ENCODE results near the gene TREX2.

TREX2 gene

GRCh38 chrX:153475751-153476281, 30.0 kb upstream of the TREX2 start:
- no peak for DNase-seq (ENCODE audit: low read depth in 2 of 2)

- no peak for DNase-seq (ENCODE audit: low read depth in 2 of 2)
Observed at GRCh38 chrX:153475271-153475670, 29.4 kb upstream of the TREX2 start.

DNA sequence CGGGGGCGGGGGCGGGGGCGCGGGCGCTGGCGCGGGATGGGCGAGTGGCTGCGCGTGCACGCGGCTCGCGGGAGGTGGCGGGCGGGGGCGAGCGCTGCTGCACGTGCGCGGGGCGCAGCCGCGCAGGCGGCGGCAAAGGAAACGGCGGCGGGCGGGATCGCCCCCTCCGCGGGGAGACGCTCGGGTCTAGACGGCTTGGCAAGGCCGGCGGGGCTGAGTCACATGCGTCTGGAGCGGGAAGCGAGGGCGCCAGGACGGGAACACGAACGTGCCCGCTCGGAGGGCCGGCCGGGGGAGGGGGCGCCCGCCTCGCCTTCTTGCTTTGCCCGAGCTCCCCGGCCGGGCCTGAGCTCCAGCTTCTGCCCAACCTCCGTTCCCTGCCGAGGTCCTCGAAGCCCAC, 28.9 kb upstream of the TREX2 start:
- peak; percentile 17 to 23 for DNase-seq (ENCODE audit: low read depth in 2 of 2)

DNA sequence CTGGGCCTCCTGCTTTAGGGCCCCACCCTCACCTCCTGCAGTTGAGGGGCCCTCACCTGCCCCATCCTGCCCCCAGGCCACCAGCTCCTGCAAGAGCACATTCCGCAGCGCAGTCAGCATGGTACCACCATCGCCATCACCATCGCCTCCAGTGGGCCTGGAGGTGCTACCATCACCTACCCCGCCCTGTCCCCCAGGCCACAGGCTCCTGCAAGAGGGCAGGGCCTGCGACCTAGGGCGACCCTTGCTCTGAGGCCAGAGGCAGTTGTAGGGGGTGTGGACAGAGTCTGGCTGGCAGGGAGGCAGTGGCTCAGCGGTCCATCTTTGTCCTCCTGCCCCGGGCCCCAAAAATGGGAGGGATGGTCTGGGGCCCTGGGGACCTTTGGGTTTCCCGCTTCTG, 28.4 kb upstream of the TREX2 start:
- no peak for DNase-seq (ENCODE audit: low read depth in 2 of 2)

- DNase-seq (ENCODE audit: low read depth in 2 of 2), result no peak
Observed at GRCh38 chrX:153473126-153473525, 27.3 kb upstream of the TREX2 start.

GRCh38 chrX:153471663-153472280, 25.9 kb upstream of the TREX2 start:
- DNase-seq (ENCODE audit: low read depth in 2 of 2), result no peak

- DNase-seq (ENCODE audit: low read depth in 2 of 2), result peak; percentile 68 to 70
Observed at GRCh38 chrX:153470411-153471363, 24.8 kb upstream of the TREX2 start, which contains the start of gene HAUS7. Gene HAUS7, minus strand, starts transcription at chrX:153470576. Its CDS starts 19 bp downstream, at chrX:153470557.

DNA sequence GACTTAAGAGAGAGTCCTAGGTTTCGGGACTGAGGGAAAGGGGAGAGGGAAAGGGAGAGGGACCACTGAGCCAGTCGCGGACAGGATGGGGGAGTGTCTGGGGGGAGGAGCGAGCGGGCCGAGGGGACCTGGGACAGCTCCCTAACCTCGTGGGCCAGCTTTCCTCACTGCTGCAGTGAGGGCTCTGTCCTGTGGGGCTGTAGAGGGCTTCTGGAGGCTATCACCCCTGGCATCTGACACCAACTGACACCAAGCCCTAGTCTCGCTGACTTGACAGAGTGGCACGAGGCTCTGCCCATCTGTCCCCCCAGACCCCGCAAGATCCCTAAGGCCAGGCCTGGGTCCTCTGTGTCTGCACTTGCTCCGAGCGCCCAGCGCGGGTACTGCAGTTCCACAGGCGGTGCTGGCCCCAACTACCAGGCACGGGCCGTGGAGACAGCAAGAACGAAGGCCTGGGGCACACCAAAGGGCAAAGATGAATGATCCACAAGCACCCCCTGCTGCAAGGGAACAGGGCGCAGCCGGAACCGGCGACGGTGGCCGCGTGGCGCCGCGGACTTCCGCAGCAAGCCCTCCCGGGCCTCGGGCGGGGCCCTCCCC, 24.1 kb upstream of the TREX2 start:
- no peak for DNase-seq (ENCODE audit: low read depth in 2 of 2)

- DNase-seq (ENCODE audit: low read depth in 2 of 2), result no peak
Observed at GRCh38 chrX:153468008-153468580, 22.2 kb upstream of the TREX2 start.

GRCh38 chrX:153465691-153466380, 20.0 kb upstream of the TREX2 start:
- DNase-seq (ENCODE audit: low read depth in 2 of 2), result no peak

DNA sequence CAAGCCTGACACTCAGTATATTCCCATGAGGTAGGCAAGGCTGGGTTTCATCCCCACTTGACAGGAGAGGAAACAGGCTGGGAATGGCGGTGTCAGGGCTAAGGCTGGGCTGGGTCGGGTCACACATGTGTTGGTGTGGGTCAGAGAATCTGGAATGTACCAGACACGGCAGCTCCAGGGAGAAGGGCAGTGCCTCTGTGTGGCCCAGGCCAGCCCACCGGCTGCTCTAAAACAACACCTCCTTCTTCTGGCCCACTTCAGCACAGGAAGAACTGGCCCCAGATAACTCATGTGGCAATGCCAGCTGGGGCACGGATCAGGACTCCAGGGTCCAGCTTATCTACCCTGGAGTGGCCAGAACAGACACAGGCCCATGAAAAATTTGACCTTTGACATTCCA, 18.3 kb upstream of the TREX2 start:
- DNase-seq (ENCODE audit: low read depth in 2 of 2), result no peak

DNA sequence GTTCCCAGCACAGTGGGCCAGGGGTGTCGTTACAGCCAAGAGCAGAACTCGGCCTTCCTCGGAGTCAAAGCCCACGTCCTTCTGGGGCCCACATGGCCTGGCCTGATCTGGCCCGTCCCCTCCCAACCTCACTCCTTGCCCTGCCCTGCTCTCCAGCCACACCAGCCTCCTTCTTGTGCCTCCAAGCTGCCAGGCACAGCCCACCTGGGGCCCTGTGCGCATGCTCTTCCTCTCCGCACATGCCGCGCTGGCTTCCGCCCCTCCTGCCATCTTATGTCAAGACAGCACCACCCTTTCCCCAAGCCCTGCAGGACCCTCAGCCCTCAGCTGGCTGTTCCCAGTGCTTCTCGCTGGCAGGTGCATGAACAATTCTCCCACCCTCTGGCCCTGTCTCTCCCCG, 17.7 kb upstream of the TREX2 start:
- DNase-seq (ENCODE audit: low read depth in 2 of 2), result no peak

DNA sequence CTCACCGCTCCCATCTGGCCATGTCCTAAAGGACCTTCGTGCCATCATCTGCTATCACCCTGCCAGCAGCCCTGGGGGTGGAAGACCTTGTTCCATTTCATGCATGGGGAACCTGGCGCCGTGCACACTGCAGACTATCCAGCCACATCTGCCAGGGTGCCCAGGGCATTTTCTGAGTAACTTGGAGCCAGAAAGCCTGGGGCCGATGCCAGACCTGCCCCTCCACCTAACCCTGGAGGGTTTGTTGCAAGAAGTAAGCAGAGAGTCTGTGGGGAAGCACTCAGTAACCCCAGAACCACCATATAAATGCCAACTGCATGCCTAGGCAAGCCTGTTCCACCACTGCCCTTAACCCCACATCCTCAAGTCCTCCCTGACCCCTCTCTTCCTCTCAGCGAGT, 17.2 kb upstream of the TREX2 start:
- DNase-seq (ENCODE audit: low read depth in 2 of 2), result no peak

DNA sequence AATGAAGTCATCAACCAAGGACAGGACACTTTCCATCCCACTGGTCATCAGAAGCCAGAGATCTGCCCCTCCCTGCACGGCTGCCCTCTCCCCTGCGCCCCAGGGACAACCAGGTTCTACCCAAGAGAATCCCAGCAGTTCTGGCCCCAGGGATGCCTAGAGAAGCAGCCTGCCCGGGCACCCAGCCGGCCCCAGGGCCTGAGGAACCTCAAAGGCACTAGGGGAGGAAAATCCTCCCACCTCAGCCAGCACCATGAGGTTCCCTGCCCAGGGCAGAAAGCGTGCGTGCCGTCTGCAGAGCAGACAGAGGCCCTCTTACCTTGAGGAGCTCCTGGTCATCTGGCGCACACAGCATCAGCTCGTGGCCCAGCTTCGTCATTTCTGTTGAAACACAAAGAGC, 16.4 kb upstream of the TREX2 start:
- DNase-seq (ENCODE audit: low read depth in 2 of 2), result no peak

- no peak for DNase-seq (ENCODE audit: low read depth in 2 of 2)
Observed at GRCh38 chrX:153460826-153461225, 15.0 kb upstream of the TREX2 start.

DNA sequence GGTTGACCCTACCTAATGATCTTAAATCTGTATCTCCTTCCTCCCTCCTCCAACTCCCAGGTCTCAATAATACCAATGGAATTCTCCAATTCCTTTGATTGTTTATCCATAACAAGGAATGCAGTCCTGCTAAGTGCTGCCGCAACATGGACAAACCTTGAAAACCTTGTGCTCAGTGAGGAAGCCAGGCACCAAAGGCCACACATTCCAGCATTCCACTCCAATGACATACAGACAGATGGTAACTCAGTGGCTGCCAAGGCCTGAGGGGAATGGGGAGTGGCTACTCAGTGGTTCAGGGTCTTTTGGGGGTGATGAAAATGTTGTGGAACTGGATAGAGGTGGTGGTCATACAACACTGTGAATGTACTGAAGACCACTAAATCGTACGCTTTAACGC, 14.1 kb upstream of the TREX2 start:
- DNase-seq (ENCODE audit: low read depth in 2 of 2), result no peak

GRCh38 chrX:153458476-153458875, 12.6 kb upstream of the TREX2 start:
- no peak for DNase-seq (ENCODE audit: low read depth in 2 of 2)

- DNase-seq (ENCODE audit: low read depth in 2 of 2), result no peak
Observed at GRCh38 chrX:153457827-153458466, 12.1 kb upstream of the TREX2 start.

GRCh38 chrX:153457136-153457825, 11.4 kb upstream of the TREX2 start:
- no peak for DNase-seq (ENCODE audit: low read depth in 2 of 2)

DNA sequence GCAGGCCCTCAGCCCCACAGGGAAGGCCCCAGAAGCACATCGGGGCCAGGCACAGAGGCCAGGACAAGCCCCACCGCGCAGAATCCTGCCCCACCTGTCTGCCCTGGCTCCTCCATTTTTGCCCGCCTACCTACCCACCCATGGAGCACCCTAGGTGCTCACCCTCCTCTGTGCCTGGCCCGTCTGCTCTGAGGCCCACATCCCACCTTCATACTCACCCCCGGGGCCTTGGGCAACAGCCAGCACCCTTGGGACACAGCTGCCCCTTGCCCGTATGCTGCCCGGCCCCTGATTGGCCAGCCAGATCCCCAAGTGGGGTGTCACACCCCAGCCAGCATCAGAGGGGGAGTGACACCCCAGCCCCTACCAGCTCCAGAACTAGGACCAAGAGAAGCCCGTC, 10.8 kb upstream of the TREX2 start:
- DNase-seq (ENCODE audit: low read depth in 2 of 2), result no peak
